Measurements from ENCODE around the gene PTPRH. TPM values are rescaled to one million over a fixed set of nuclear protein-coding genes. Genes with fewer than 3 reads are reported as not detected.

Gene PTPRH
- total RNA-seq (2021) (11.7 and 21.4 TPM in 2 replicates), Bru-seq, nascent RNA (percentile 48 among the genes with signal in this experiment), BruChase-seq, experiment 1, labeled RNA remaining after a 2-hour chase (percentile 54 among the genes with signal in this experiment), BruChase-seq, experiment 2, labeled RNA remaining after a 6-hour chase (percentile 61 among the genes with signal in this experiment)
- long read RNA-seq, partial matches to known transcripts, result 4 of 10 reads
- long read RNA-seq, other reads (novel, unspliced or antisense), result 5 of 10 reads

GRCh38 chr19:55208880-55209692, at the start of gene PTPRH:
Gene PTPRH, minus strand, starts transcription at chr19:55209501. Its CDS starts 68 bp downstream, at chr19:55209433.
- H3K27me3 ChIP-seq (ENCODE audit: insufficient read depth, low read depth), result no peaks in the 10 kb centered on the region
- TF ChIP-seq CTCF (conservative IDR thresholded peaks at IDR 0.05) (no peak), EZH2 (IDR thresholded peaks at IDR 0.05; ENCODE audit: low read depth) (no peak)
- H3F3A ChIP-seq (ENCODE audit: insufficient read depth, low read depth), result peaks cover 28% of the 10 kb centered on the region
- ChIA-PET POLR2A (ENCODE audit: unreplicated experiment) (interaction anchor here (0.6 to 1.1 kb wide), 3 partner anchors 42 to 147 kb away, joined by 4 to 6 read pairs (median 5); no protein-coding TSS in a partner anchor), CTCF (interaction anchor here (0.6 to 1.6 kb wide), 2 partner anchors 42 to 730 kb away, joined by 3 to 4 read pairs; no protein-coding TSS in a partner anchor)
- peak within 1 kb of the TSS; percentile 53; the same call in 1 of the 2 replicates for H3K4me3 ChIP-seq
- H3K4me2 ChIP-seq, result peak within 1 kb of the TSS; percentile 86
- H4K20me1 ChIP-seq (ENCODE audit: insufficient read depth), result no peaks in the 10 kb centered on the region
- intact Hi-C loops (cut with micrococcal nuclease; ENCODE audit: unreplicated experiment), result no loop called here
- no peaks in the 10 kb centered on the region for H3K9me2 ChIP-seq (ENCODE audit: insufficient read depth)
- no peaks in the 10 kb centered on the region for H3K36me3 ChIP-seq (ENCODE audit: low read depth)
- DNase-seq, result peak; percentile 61 to 70
- peaks cover 40% of the 10 kb centered on the region for H3K4me1 ChIP-seq (replicated peaks; ENCODE audit: insufficient read depth)
- no peaks in the 10 kb centered on the region for H3K79me2 ChIP-seq (ENCODE audit: low read depth)
- BruUV-seq (replicated peaks), result TSS peak; percentile 35
- peaks cover 16% of the 10 kb centered on the region; the same call in 1 of the 2 replicates for H3K9me3 ChIP-seq (ENCODE audit: insufficient read depth, low read depth)
- peak within 1 kb of the TSS; percentile 85 for H3K27ac ChIP-seq
- H2AFZ ChIP-seq, result no peak within 1 kb of the TSS

- peak overlapping the region; percentile 77 for H3K4me3 ChIP-seq
- BruUV-seq (replicated peaks), result no TSS peak
- peaks cover 42% of the 10 kb centered on the region for H3K4me1 ChIP-seq (replicated peaks; ENCODE audit: insufficient read depth)
- H3K4me2 ChIP-seq, result peak overlapping the region; percentile 97
- no peaks in the 10 kb centered on the region for H3K9me3 ChIP-seq (ENCODE audit: insufficient read depth, low read depth)
- no peaks in the 10 kb centered on the region for H3K27me3 ChIP-seq (ENCODE audit: insufficient read depth, low read depth)
- peaks cover 52% of the 10 kb centered on the region for H3K79me2 ChIP-seq (ENCODE audit: low read depth)
- CTCF ChIA-PET, result interaction anchor here (1.1 to 1.6 kb wide), 3 partner anchors 42 to 125 kb away, joined by 3 to 6 read pairs (median 5); partner anchors contain the start of gene TMEM238
- no peaks in the 10 kb centered on the region for H3K36me3 ChIP-seq (ENCODE audit: low read depth)
- no peak for DNase-seq
- intact Hi-C loops (cut with micrococcal nuclease; ENCODE audit: unreplicated experiment), result no loop called here
- H4K20me1 ChIP-seq (ENCODE audit: insufficient read depth), result peaks cover 44% of the 10 kb centered on the region
- POLR2A ChIA-PET (ENCODE audit: unreplicated experiment), result interaction anchor here (0.5 to 1.3 kb wide), 9 partner anchors 19 to 788 kb away, joined by 3 to 18 read pairs (median 5); partner anchors contain the start of genes DNAAF3 and HSPBP1
- TF ChIP-seq CTCF (conservative IDR thresholded peaks at IDR 0.05), result no peak
- no peak for TF ChIP-seq EZH2 (IDR thresholded peaks at IDR 0.05; ENCODE audit: low read depth)
- H3F3A ChIP-seq (ENCODE audit: insufficient read depth, low read depth), result peaks cover 33% of the 10 kb centered on the region
- peak overlapping the region; percentile 87 for H2AFZ ChIP-seq
- peak overlapping the region; percentile 38; the same call in 1 of the 2 replicates for H3K27ac ChIP-seq
- H3K9me2 ChIP-seq (ENCODE audit: insufficient read depth), result no peaks in the 10 kb centered on the region
These were observed 49.2 kb upstream of the PTPRH start for GRCh38 chr19:55258476-55258827.

All from PC-9 (cell line).